HG03108 (cell line): ENCODE results near the gene BCKDHA.

ENCODE experiments used
- ATAC-seq: cut with Tn5 transposase; IDR thresholded peaks from one replicate; pipeline ENCODE4 v1.9.1; 2021; ENCODE audit warnings: moderate library complexity; ENCODE audit not compliant: unreplicated experiment

BCKDHA gene

GRCh38 chr19:41397086-41398049 lies at the start of gene BCKDHA, which contains the start of gene EXOSC5:
TSS of gene BCKDHA (plus strand) at chr19:41397818. CDS start at chr19:41397828, 10 bp downstream.
TSS of gene EXOSC5 (minus strand) at chr19:41397359. CDS start at chr19:41397328, 31 bp downstream.
- ATAC-seq: peak; percentile 92

- no peak for ATAC-seq
These were observed 46.8 kb upstream of the BCKDHA start for GRCh38 chr19:41350735-41351338.

DNA sequence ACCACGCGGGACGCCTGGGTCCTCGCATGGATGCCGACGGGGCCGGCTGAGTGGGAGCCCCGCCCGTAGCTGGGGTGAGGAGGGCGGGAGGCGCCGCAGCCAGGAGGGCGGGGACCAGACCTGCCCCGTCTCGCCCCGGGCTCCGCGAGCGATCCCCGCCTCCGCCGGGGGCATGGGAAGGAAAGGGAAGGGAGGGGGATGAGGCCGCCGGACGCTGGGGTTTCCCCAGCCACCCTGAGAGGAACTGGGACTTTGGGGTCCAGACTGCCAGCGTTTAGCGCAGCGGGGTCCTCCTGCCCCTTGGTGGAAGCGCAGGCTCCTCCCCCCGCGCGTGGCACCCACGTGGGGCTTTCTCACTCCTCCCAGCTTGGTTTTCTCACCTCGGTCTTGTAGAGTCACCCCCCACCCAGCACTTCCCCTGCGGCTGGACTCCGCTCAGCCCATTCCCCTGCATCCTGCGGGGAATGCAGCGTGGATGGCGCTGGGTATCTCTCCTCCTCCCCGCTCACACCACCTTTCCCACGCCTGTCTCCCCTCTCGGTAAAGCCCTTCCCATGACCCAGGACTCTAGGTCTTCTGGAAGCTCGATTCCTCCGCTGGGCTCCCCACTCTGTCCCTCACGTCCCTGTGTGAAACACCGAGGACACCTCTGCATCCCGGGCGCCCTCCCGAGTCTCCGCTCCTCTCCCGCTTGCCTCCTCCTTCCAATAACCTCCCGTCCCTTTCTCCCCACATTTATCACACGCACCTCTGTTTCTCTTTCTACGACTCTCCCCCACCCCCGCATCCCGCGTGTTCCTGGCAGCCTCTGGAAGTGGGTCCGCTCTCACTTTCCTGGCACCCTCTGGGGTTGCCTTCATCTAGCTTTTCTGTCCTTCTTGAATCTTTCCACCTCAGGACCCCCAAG lies 46.0 kb upstream of the BCKDHA start:
- ATAC-seq: peak; percentile 33

DNA sequence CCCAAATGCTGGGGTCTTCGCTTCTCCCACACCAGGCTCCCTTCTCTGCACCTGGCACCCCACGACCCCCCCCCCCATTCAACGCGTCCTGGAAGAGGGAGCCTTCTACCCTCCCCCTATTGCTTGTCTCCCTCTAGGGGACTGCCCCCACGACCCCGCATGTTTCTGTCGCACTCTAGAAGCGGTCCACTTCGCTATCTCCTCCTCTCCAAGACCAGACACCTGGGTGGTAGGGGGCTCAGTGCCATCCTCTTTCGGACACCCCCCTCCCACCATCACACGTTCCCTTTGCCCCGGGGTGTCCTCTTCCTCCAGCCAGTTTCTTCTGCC lies 45.4 kb upstream of the BCKDHA start:
- no peak for ATAC-seq

- no peak for ATAC-seq
These were observed 44.8 kb upstream of the BCKDHA start for GRCh38 chr19:41352609-41353465.

DNA sequence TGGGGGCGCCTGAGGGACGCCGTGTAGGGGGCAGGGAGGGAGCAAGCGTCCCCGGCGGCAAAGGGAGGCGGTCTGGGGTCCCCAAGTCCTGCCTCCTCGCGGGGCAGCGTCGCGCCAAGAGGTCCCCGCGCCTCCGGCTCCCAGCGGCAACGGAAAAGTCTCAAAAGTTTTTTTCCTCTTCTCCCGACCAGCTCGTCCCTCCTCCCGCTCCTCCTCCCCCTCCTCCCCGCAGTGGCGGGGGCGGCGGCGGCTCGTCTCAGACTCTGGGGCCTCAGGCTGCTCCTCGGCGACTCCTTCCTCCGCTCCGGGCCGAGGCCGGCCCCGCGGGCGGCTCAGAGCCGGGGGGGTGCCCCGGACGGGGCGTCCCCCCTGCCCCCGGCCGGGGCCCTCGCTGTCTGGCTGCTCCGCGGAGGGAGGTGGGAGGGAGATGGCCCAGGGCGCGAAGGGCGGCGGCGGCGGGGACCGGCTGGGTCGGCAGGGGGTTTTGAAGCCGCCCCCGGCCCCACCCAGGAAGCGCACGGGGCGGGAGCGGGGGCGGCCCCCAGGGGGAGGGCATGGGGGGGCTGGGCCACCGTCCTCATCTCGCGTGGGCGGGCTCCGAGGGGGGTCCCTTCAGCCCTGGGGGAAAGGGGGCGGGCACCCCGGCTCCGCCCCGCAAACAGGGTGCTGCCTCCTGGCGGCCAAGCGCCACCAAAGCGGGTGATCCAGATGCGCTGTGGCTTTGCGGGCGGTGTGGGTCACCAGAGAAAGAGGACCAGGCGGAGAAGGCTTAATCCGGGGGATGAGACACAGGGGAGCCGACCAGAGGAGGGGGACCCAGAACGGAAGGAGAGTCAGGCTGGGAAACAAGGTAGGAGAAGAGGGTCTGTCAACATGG lies 43.9 kb upstream of the BCKDHA start, which contains the start of gene TGFB1:
TGFB1 (minus strand) TSS at position 457 of the 877 bp plus-strand sequence. CDS start 878 bp downstream, outside the sequence.
- ATAC-seq: peak; percentile 25

DNA sequence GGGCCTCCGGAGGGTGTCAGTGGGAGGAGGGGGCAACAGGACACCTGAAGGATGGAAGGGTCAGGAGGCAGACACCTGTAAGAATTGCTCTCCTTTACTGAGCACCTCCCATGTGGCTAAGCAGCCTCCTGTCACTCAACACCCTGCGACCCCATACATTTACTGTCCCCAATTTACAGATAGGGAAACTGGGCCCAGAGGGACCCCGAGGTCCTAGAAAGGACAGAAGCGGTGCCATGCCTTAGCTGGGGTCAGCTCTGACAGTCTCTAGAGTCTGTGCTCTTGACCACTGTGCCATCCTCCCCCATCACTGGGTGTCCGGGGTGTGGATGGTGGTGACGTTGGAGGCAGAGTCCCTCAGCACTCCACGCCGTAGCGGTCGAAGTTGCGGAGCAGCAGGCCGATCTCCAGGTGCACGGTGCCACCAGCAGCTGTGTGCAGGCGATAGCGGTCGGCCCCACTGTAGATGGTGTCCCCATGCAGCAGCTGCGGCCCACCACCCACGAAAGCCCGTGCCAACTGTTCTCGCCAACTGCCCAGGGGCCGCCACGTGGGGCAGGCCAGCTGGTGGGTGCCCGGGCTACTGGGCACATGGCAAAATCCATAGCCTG lies 43.2 kb upstream of the BCKDHA start:
- ATAC-seq: no peak

GRCh38 chr19:41355035-41355434 lies 42.6 kb upstream of the BCKDHA start:
- ATAC-seq: no peak

- no peak for ATAC-seq
These were observed 41.8 kb upstream of the BCKDHA start for GRCh38 chr19:41355802-41356201.

DNA sequence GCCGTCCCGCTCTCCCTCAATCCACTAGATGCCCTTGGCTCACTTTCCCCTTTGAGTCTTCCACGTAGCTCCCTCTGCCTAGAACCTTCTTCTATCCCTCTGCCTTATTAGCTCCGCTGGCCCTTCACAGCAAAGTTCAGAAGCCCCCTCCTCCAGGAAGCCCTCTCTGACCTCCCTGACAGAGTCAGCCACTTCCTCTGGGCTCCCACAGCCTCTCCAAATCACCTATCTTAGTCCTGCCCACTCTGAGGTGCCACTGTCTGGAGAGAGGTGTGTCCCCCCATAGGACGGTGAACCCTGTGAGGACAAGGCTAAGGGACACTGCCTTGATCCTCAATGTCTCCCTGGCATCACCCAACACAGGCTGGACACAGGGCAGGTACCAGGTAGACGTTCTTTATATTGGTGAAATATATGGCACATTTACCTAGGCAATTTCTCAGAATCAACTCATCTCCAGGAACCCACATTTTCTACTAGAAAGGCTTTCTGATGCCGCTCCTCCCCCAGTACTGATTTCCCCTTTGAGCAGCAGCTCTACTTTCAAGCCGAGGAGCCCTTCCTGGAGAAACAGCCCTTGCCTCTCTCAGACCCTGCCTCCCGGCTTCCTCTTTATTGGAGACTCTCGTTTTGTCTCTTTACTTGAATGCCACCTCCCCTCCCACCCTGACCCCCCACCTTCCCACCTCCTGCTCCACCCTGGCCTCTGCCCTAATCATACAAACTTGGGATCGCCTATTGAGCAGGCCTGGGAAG lies 40.5 kb upstream of the BCKDHA start:
- ATAC-seq: no peak

- ATAC-seq: no peak
These were observed 39.9 kb upstream of the BCKDHA start for GRCh38 chr19:41357746-41358145.

DNA sequence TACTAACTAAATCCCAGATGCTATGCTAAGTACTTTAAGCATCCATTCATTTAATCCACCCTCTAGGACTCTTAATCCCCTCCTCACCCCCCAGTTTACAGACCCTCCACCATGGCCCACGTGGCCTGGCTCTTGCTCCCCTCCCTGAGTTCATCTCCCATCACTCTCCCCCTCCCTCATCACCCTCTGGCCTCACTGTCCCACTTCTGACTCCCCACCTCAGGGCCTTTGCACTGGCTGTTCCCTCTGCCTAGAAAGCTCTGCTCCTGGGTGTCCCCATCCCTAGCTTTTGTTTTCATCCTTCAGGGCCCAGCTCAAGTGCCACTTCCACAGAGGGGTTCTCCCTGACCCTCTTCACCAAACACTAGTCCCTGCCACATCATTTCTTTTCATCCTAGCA lies 37.9 kb upstream of the BCKDHA start:
- no peak for ATAC-seq

GRCh38 chr19:41362143-41362847 lies 35.3 kb upstream of the BCKDHA start:
- ATAC-seq: no peak

GRCh38 chr19:41363371-41363752 lies 34.3 kb upstream of the BCKDHA start:
- ATAC-seq: no peak

DNA sequence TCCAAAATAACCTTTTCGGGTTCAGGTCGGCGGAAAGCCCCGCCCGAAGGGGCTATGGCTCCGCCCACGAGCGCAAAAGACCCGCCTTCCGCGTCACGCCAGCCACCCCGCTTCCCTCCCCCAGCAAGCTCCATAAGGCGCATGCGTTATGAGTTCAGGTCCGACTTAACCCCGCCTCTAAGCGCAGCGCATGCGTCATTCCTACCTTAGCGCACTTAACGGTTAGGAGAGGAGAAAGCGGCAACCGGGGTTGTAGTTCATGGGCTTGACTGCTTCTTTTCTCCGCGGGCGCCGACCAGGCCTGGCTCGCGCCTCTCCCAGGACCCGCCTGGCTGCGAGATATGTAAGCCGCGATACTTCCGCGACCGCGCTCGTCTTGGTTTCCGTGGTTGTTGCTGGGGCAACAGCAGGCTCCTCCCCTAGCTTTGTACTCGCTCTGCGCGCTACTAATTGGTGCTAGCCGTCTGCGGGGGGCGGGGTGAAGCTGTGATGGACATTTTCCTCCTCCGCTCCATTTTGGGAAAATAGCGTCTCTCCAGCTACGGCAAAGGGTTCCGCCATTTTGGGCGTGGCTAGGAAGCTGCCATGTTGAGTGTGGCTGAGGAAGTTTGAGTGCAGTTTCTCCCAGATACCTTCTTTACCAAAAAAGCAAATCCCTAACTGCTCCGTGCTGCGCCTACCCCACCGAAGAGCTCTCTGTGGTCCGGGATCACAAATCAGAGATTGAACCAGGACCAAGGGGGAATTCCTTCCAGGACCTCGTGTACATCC lies 33.7 kb upstream of the BCKDHA start, which contains the start of gene B9D2:
B9D2 (minus strand) TSS at position 397 of the 771 bp plus-strand sequence. CDS start 630 bp downstream, outside the sequence.
- ATAC-seq: peak; percentile 80
